CD14-positive monocyte (primary cell): ENCODE data around the gene EXD3. TPM values are rescaled to one million over a fixed set of nuclear protein-coding genes. Genes with fewer than 3 reads are reported as not detected.

Experiments
- DNase-seq, 3 donors: peaks; one replicate each; pipeline ENCODE4 v3.0.0-alpha.2; 2011 to 2022
- H2AFZ ChIP-seq: 2 replicates; pipeline ENCODE4 v1.6.0; 2012; ENCODE audit warnings: mild to moderate bottlenecking, low read depth, low read length, inconsistent platforms; ENCODE audit not compliant: insufficient read depth, poor library complexity, severe bottlenecking
- H3K27ac ChIP-seq, 2 donors: 1 replicate in 1 of 2; 2 replicates in 1 of 2; pipeline ENCODE4 v1.5.1; 2012 to 2013; ENCODE audit warnings: low read length in 2 of 2, control low read depth in 1 of 2, inconsistent platforms in 1 of 2, low read depth in 1 of 2, mild to moderate bottlenecking in 1 of 2
- H3K27me3 ChIP-seq, 2 donors: one replicate each; pipeline versions ENCODE4 v1.6.0 to v1.6.1; 2011 to 2013; ENCODE audit warnings: low read length in 2 of 2; ENCODE audit not compliant: control insufficient read depth in 2 of 2, insufficient read depth in 2 of 2
- H3K36me3 ChIP-seq, 2 donors: replicated peaks in 1 of 2; 1 replicate in 1 of 2; 2 replicates in 1 of 2; pipeline versions ENCODE4 v1.5.1 to v1.6.1; 2012 to 2013; ENCODE audit warnings: low read length in 2 of 2, control low read depth in 1 of 2, inconsistent platforms in 1 of 2, mild to moderate bottlenecking in 1 of 2; ENCODE audit not compliant: insufficient read depth in 2 of 2, control insufficient read depth in 1 of 2
- H3K4me1 ChIP-seq, 2 donors: 1 replicate in 1 of 2; 2 replicates in 1 of 2; pipeline versions ENCODE4 v1.5.1 to v1.6.1; 2012 to 2013; ENCODE audit warnings: low read length in 2 of 2, control low read depth in 1 of 2, inconsistent platforms in 1 of 2, mild to moderate bottlenecking in 1 of 2, moderate library complexity in 1 of 2; ENCODE audit not compliant: insufficient read depth in 2 of 2, control insufficient read depth in 1 of 2
- H3K4me2 ChIP-seq: replicated peaks from 2 replicates; pipeline ENCODE3; 2012; ENCODE audit warnings: low read length, moderate library complexity, mild to moderate bottlenecking; ENCODE audit not compliant: poor library complexity, severe bottlenecking; ENCODE audit errors: extremely low read depth
- H3K4me3 ChIP-seq, 3 experiments: fragments of 200-600 bp in 1 of 3; sonication (generic) in 1 of 3; replicated peaks in 1 of 3; 1 replicate in 2 of 3; 2 replicates in 1 of 3; pipeline ENCODE4 v1.5.1; 2011 to 2013; ENCODE audit warnings: low read length in 3 of 3, mild to moderate bottlenecking in 3 of 3, control low read depth in 2 of 3, low read depth in 2 of 3, inconsistent platforms in 1 of 3, moderate library complexity in 1 of 3
- H3K79me2 ChIP-seq: 2 replicates; pipeline ENCODE4 v1.6.0; 2012; ENCODE audit warnings: mild to moderate bottlenecking, control low read depth, inconsistent platforms, low read length, moderate library complexity; ENCODE audit not compliant: insufficient read depth
- H3K9ac ChIP-seq: 2 replicates; pipeline ENCODE4 v1.6.0; 2017; ENCODE audit warnings: low read length, mild to moderate bottlenecking; ENCODE audit not compliant: insufficient read depth, poor library complexity, severe bottlenecking
- H3K9me3 ChIP-seq, 2 donors: replicated peaks in 1 of 2; 1 replicate in 1 of 2; 2 replicates in 1 of 2; pipeline versions ENCODE4 v1.5.1 to v1.6.1; 2012 to 2013; ENCODE audit warnings: low read length in 2 of 2, control low read depth in 1 of 2; ENCODE audit not compliant: control insufficient read depth in 1 of 2, insufficient read depth in 1 of 2
- H4K20me1 ChIP-seq: 2 replicates; pipeline ENCODE4 v1.6.0; 2012; ENCODE audit warnings: mild to moderate bottlenecking, low read length, control low read depth, moderate library complexity; ENCODE audit not compliant: insufficient read depth
- H3K27ac Mint-ChIP-seq, 7 donors: one replicate each; pipeline ENCODE4 v1.8.0; 2020; ENCODE audit warnings: mild to moderate bottlenecking in 7 of 7, mixed read lengths in 7 of 7, moderate library complexity in 6 of 7, inconsistent platforms in 2 of 7
- H3K27me3 Mint-ChIP-seq, 3 donors: one replicate each; pipeline ENCODE4 v1.8.0; 2021 to 2022; ENCODE audit warnings: low read depth in 3 of 3, mild to moderate bottlenecking in 3 of 3, mixed read lengths in 3 of 3, moderate library complexity in 3 of 3, inconsistent platforms in 1 of 3
- H3K36me3 Mint-ChIP-seq, 2 donors: one replicate each; pipeline ENCODE4 v1.8.0; 2020; ENCODE audit warnings: mixed read lengths in 2 of 2, inconsistent platforms in 1 of 2, mild to moderate bottlenecking in 1 of 2
- H3K4me1 Mint-ChIP-seq: one replicate; pipeline ENCODE4 v1.8.0; 2020; ENCODE audit warnings: mild to moderate bottlenecking, mixed read lengths
- H3K4me3 Mint-ChIP-seq, 2 donors: one replicate each; pipeline ENCODE4 v1.8.0; 2020; ENCODE audit warnings: mild to moderate bottlenecking in 2 of 2, mixed read lengths in 2 of 2, moderate library complexity in 1 of 2
- H3K9me3 Mint-ChIP-seq, 7 donors: one replicate each; pipeline ENCODE4 v1.8.0; 2020 to 2022; ENCODE audit warnings: mixed read lengths in 7 of 7, mild to moderate bottlenecking in 6 of 7, moderate library complexity in 6 of 7, inconsistent platforms in 2 of 7
- WGBS: methylation state at CpG from one replicate; pipeline ENCODE4 v1.1.5; 2013; ENCODE audit warnings: missing lambda C conversion rate; ENCODE audit not compliant: insufficient coverage; 5-methylcytosine and 5-hydroxymethylcytosine counted together
- intact Hi-C, 2 donors: fragments of 100-400 bp; cut with micrococcal nuclease; formaldehyde crosslinking; loops; one replicate each; pipeline versions ENCODE4 v1.15.0 to v1.15.1; 2023
- polyA plus RNA-seq, 3 donors: library from polyadenylated mRNA; depleted of rRNA in 1 of 3; unstranded in 2 of 3; stranded (reverse) in 1 of 3; fragments of 300-500 nt in 2 of 3; fragments of >200 nt in 1 of 3; fragmentation: Illumina TruSeq in 2 of 3; gene quantifications; 1 replicate in 2 of 3; 2 replicates in 1 of 3; pipeline ENCODE4 v1.2.3, GENCODE V29; 2012 to 2021
- TF ChIP-seq, protein P1 (sequence below): fragments of 200-600 bp; IDR thresholded peaks from one replicate; pipeline ENCODE4 v1.8.0; 2022; ENCODE audit warnings: antibody characterized with exemption, mild to moderate bottlenecking

Gene EXD3
- polyA plus RNA-seq, 3 donors = 2.0 to 10.8 (median 3.0) TPM

DNA sequence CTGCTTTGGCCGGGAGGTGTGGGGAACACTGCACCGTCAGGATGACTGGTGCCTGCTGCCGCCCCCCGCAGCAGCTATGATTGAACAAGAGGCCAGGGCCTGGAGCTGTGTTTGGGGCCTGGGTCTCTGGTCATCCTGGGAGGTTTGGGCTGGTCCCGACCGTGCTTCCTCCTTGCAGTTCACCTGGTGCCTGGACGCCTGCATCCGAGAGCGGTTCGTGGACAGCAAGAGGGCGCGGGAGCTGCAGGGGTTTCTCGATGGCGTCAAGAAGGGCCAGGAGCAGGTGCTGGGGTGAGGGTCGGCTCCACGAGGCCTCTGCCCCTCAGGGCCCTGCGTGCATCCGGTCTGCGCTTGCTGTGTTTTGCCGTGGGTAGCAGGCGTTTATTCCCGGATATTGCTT is 158.9 kb downstream of the EXD3 start:
- H3K27me3 Mint-ChIP-seq = no peaks in the 10 kb centered on the region
- peaks cover 36 to 55% of the 10 kb centered on the region in 2 donors for H3K36me3 ChIP-seq
- intact Hi-C loops = no loop called here

DNA sequence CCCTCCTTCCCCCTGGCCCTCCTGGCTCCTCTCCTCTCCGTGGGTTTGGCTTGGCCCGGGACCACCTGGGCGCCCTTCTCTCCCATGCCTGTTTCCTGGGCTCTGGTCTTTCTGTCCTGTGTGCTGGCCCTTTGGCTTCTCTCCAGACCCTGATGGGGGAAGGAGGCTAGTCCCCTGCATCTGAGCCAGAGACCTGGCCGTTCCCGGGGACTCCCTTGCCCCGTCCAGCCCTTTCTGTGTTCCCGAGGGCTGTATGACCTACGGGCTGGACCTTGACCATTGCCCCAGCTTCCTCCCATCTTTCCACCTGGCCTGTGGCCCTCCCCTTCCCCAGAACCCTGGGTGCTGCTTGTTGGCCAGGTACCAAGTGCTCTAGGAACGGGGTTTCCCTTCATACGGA is 159.5 kb downstream of the EXD3 start:
- peaks cover 12 to 16% of the 10 kb centered on the region in 2 donors for H3K4me1 ChIP-seq
- H3K36me3 ChIP-seq = peaks cover 41 to 55% of the 10 kb centered on the region in 2 donors
- peaks cover 3% of the 10 kb centered on the region for H3K79me2 ChIP-seq
- Mint-ChIP-seq H3K4me3 (no peak overlapping the region), H3K9me3 (peaks cover 0 to 5% (median 0%) of the 10 kb centered on the region in 7 donors), H3K36me3 (peaks cover 35 to 69% of the 10 kb centered on the region in 2 donors), H3K4me1 (peaks cover 15% of the 10 kb centered on the region), H3K27ac (peak overlapping the region in 2 of 7 donors; percentile 37 to 60), H3K27me3 (no peaks in the 10 kb centered on the region)
- H3K27ac ChIP-seq = no peak overlapping the region
- peaks cover 29% of the 10 kb centered on the region for H4K20me1 ChIP-seq
- H3K4me3 ChIP-seq = no peak overlapping the region
- TF ChIP-seq, protein P1, sequence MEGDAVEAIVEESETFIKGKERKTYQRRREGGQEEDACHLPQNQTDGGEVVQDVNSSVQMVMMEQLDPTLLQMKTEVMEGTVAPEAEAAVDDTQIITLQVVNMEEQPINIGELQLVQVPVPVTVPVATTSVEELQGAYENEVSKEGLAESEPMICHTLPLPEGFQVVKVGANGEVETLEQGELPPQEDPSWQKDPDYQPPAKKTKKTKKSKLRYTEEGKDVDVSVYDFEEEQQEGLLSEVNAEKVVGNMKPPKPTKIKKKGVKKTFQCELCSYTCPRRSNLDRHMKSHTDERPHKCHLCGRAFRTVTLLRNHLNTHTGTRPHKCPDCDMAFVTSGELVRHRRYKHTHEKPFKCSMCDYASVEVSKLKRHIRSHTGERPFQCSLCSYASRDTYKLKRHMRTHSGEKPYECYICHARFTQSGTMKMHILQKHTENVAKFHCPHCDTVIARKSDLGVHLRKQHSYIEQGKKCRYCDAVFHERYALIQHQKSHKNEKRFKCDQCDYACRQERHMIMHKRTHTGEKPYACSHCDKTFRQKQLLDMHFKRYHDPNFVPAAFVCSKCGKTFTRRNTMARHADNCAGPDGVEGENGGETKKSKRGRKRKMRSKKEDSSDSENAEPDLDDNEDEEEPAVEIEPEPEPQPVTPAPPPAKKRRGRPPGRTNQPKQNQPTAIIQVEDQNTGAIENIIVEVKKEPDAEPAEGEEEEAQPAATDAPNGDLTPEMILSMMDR = no peak
- H3K9ac ChIP-seq = no peak overlapping the region
- intact Hi-C loops = no loop called here
- DNase-seq = no peak
- H3K4me2 ChIP-seq = no peak overlapping the region
- no peaks in the 10 kb centered on the region for H3K27me3 ChIP-seq
- WGBS = 98% methylated on average over 9 of the region's 10 CpGs
- H3K9me3 ChIP-seq = no peaks in the 10 kb centered on the region
- no peak overlapping the region for H2AFZ ChIP-seq

More for the DNA sequence above, 158.9 kb downstream of the EXD3 start:
- Mint-ChIP-seq H3K4me1 (peaks cover 21% of the 10 kb centered on the region), H3K27ac (peak overlapping the region in 1 of 7 donors; percentile 18), H3K9me3 (peaks cover 0 to 5% (median 0%) of the 10 kb centered on the region in 7 donors), H3K36me3 (peaks cover 34 to 67% of the 10 kb centered on the region in 2 donors), H3K4me3 (no peak overlapping the region)
- H3K4me2 ChIP-seq = no peak overlapping the region
- H2AFZ ChIP-seq = no peak overlapping the region
- WGBS = 98% methylated on average over 22 of the region's 22 CpGs
- peaks cover 3% of the 10 kb centered on the region for H3K79me2 ChIP-seq
- no peaks in the 10 kb centered on the region for H3K9me3 ChIP-seq
- no peak overlapping the region for H3K4me3 ChIP-seq
- no peak for DNase-seq
- no peaks in the 10 kb centered on the region for H3K27me3 ChIP-seq
- TF ChIP-seq, protein P1 = no peak
- no peak overlapping the region for H3K27ac ChIP-seq
- H3K9ac ChIP-seq = no peak overlapping the region
- H3K4me1 ChIP-seq = peaks cover 18 to 21% of the 10 kb centered on the region in 2 donors
- H4K20me1 ChIP-seq = peaks cover 29% of the 10 kb centered on the region
